Measurements from ENCODE around the gene C20orf173.
"Not testable (repeated sequence)": the region's sequence is repeated elsewhere in the genome, so short reads cannot be mapped to it uniquely, and the experiment has no call there.

Gene C20orf173

GRCh38 chr20:35529552-35529951 lies at the start of gene C20orf173:
TSS of gene C20orf173 (minus strand) at chr20:35529652. CDS start at chr20:35529373, 279 bp downstream.
- in situ Hi-C loops (cut with HindIII; ENCODE audit: low sequenced_read_pairs), result no loop called here

DNA sequence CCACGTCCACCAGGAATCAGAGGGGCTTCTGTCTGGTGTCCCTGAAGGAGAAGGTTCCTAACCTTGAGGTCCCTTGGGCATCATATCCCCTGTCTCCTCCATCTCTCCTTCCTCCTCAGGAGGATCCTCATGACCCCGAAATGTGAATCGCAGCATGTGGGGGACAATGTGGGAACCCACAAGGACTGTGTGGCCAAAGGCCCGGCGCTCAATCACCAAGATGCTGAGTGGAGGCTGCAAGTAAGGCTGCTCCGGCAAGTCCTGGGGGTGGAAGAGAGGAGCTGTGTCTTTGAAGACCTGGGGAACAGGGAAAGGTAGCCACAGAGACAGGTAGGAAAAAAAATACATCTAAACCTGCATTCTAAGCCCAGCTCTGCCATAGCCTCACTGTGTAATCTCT lies 49.7 kb upstream of the C20orf173 start:
- in situ Hi-C loops (cut with HindIII; ENCODE audit: low sequenced_read_pairs), result no loop called here

DNA sequence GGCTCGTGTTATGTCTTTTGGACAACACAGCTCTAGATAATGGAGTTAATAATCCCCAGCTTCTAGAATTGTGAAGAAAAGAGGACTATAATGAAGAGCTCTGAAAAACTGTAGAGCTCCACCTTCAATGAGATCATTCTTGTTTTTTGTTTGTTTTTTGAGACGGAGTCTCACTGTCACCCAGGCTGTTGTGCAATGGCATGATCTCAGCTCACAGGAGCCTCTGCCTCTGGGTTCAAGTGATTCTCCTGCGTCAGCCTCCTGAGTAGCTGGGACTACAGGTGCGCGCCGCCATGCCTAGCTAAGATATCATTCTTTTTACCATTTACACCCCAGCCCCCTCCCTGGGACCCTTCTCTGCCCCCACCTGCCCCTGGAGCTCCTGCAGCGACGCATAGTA lies 49.0 kb upstream of the C20orf173 start:
- in situ Hi-C loops (cut with HindIII; ENCODE audit: low sequenced_read_pairs), result no loop called here

DNA sequence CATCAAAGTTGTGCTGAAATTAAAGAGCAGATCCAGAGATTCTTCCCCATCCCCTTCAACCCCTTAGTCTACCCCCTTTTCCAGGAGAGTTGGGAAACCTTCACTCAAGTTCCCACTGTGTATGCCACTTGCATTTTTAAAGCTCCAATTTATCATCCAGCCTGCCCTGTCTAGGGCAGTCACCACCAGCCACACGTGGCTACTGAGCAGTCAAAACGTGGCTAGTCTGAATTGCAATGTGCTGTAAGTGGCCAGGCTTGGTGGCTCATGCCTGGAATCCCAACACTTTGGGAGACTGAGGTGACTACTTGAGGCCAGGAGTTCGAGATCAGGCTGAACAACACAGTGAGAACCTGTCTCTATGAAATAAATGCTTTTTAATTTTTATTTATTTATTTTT lies 47.4 kb upstream of the C20orf173 start:
- in situ Hi-C loops (cut with HindIII; ENCODE audit: low sequenced_read_pairs), result no loop called here

GRCh38 chr20:35575958-35576357 lies 46.5 kb upstream of the C20orf173 start:
- in situ Hi-C loops (cut with HindIII; ENCODE audit: low sequenced_read_pairs), result no loop called here

GRCh38 chr20:35572838-35573237 lies 43.4 kb upstream of the C20orf173 start:
- in situ Hi-C loops (cut with HindIII; ENCODE audit: low sequenced_read_pairs), result no loop called here

DNA sequence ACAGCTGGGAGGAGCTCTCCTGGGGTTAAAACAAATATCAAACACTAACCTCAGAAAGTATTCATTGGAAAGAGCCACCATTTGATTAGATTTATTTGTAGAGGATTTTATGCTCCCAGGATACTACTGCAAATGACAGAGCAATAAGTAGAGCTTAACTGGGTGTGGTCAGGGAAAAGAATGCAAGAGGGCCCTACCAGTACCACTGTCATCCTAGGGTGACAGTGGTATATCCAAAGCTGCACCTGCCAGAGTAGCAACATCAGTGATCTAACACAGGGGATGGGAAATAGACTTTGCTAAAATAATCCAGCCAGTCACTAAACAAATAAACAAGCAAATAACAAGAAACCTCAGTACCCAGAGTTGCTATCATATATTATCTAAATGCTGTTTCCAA lies 42.1 kb upstream of the C20orf173 start:
- in situ Hi-C loops (cut with HindIII; ENCODE audit: low sequenced_read_pairs), result no loop called here

DNA sequence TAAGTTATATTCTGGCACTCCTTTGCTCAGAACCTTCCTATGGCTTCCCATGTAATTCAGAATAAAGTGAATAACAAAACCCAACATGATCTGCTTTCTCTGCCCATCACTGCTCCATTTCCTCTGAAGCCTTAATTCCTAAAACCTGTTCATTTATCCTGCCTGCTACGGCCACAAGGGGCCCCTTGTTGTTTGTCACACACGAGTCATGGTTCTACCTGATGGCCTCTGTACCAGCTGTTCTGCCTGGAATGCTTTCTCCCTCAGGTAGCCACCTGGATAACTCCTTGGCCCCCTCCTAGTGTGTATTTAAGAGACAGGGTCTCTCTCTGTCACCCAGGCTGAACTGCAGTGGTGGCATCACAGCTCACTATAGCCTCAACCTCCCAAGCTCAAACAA lies 39.2 kb upstream of the C20orf173 start:
- in situ Hi-C loops (cut with HindIII; ENCODE audit: low sequenced_read_pairs), result no loop called here

DNA sequence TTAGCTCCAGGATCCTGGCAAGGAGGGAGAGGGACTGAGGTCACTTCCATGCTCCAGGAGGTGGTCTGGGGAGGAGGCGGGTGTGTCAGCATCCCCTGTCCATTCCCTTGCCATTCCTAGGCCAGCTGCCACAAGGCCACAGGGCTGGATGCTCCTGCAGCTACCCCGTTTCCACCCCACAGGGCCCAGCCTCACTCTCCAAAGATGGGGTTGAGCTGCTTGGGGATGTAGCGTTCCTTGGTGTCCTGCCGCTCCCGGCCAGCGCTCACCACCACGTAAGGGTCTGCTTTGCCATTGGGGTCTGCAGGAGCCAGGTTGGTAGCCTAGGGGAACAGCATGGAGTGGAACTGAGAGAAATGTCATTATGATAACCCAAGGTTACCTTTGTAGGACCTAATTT lies 35.5 kb upstream of the C20orf173 start:
- in situ Hi-C loops (cut with HindIII; ENCODE audit: low sequenced_read_pairs), result no loop called here

- in situ Hi-C loops (cut with HindIII; ENCODE audit: low sequenced_read_pairs), result no loop called here
These were observed 34.4 kb upstream of the C20orf173 start for GRCh38 chr20:35563834-35564233.

- in situ Hi-C loops (cut with HindIII; ENCODE audit: low sequenced_read_pairs), result no loop called here
These were observed 33.2 kb upstream of the C20orf173 start for GRCh38 chr20:35562541-35563110.

DNA sequence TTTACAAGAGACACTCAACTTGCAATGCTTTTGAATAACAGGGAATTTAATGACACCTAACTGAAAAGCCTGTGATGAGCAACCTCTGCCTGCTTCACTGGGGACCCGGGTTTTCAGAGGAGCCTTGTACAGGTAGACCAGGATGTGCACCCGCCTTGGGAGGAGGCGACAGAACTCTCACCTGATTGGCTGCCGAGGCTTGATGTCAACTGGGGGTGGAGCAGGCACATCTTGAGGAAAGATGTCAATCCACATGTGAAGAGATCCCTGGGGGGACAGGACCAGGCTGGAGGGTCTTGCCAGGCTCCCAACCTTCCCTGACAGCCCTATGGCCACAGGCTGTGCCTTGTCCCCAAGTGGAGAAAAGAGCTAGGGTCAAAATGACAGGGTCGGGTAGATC lies 32.2 kb upstream of the C20orf173 start:
- in situ Hi-C loops (cut with HindIII; ENCODE audit: low sequenced_read_pairs), result no loop called here

GRCh38 chr20:35561268-35561667 lies 31.8 kb upstream of the C20orf173 start:
- in situ Hi-C loops (cut with HindIII; ENCODE audit: low sequenced_read_pairs), result no loop called here

DNA sequence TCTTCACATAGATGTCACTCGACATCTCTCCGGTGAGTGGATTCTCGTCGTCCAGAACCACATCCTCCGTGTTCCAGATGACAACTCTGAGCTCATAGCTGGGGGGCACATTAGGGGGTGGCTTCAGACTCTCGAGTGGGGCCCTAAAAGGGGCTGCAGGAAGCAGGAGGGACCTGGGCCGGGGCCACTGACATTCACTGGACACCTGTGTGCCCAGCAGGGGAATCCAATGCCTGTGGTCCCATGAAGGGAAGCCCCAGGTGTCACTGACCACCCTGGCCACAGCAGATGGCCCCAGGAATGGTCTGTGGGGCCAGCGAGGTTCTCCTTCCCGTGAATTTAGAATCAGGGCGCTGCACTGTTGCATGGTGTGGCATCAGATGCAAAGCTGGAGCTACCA lies 31.1 kb upstream of the C20orf173 start:
- in situ Hi-C loops (cut with HindIII; ENCODE audit: low sequenced_read_pairs), result no loop called here

GRCh38 chr20:35560105-35560511 lies 30.7 kb upstream of the C20orf173 start:
- in situ Hi-C loops (cut with HindIII; ENCODE audit: low sequenced_read_pairs), result no loop called here

DNA sequence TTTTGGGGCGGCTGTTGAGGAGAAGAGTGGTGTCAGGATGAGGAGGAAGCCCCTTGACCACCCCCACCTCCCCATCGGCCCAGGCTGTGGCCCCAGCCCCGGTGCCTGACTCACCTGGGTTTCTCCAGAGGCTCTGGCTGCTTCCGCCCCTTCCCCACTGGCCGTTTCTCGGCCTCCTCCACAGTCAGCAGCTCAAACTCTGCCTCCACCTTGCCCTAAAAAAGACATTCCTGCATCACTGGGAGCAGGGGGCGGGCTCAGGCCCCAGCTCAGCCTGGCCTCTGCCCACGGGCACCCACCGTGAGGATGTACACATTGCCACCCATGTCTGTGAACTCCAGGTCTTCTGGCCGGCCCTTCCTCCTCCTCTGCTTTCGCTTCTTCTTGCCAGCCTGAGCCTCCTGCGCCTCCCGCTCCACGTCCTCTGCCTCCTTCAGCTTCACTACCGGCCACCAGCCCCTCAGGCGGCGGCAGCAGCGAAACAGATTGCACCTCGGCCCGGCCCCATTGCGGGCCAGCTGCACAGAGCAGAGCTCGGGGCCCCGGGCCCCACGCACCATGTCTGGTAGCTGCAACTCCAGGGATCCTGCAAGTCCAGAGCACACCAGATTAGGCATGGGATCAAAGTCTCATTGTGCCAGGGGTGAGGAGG lies 29.7 kb upstream of the C20orf173 start:
- in situ Hi-C loops (cut with HindIII; ENCODE audit: low sequenced_read_pairs), result no loop called here

- in situ Hi-C loops (cut with HindIII; ENCODE audit: low sequenced_read_pairs), result no loop called here
These were observed 29.0 kb upstream of the C20orf173 start for GRCh38 chr20:35558451-35558850.

GRCh38 chr20:35556871-35557270 lies 27.4 kb upstream of the C20orf173 start:
- in situ Hi-C loops (cut with HindIII; ENCODE audit: low sequenced_read_pairs), result no loop called here

- in situ Hi-C loops (cut with HindIII; ENCODE audit: low sequenced_read_pairs), result no loop called here
These were observed 26.6 kb upstream of the C20orf173 start for GRCh38 chr20:35555951-35556645.

GRCh38 chr20:35555461-35555860 lies 26.0 kb upstream of the C20orf173 start:
- in situ Hi-C loops (cut with HindIII; ENCODE audit: low sequenced_read_pairs), result not testable (repeated sequence)

GRCh38 chr20:35552914-35553313 lies 23.5 kb upstream of the C20orf173 start:
- in situ Hi-C loops (cut with HindIII; ENCODE audit: low sequenced_read_pairs), result no loop called here

GRCh38 chr20:35551503-35551902 lies 22.1 kb upstream of the C20orf173 start:
- in situ Hi-C loops (cut with HindIII; ENCODE audit: low sequenced_read_pairs), result no loop called here

Data from endothelial cell of hepatic sinusoid (primary cell).